H1 (cell line): ENCODE data around the gene MBP. TPM values are rescaled to one million over a fixed set of nuclear protein-coding genes. Genes with fewer than 3 reads are reported as not detected.

Experiments used
- CTCF ChIA-PET: fragments of 300-600 bp; sonication (Branson Sonifier 250); formaldehyde crosslinking; loops from one replicate; lab custom pipeline; 2021; ENCODE audit not compliant: partially characterized antibody; lab: Charles Lee
- POLR2A ChIA-PET: fragments of 300-600 bp; sonication (Branson Sonifier 250); formaldehyde crosslinking; loops from one replicate; lab custom pipeline; 2021; ENCODE audit warnings: inconsistent platforms; ENCODE audit not compliant: partially characterized antibody; lab: Charles Lee
- DNase-seq, 2 experiments: peaks; one replicate each; pipeline versions ENCODE4 v3.0.0 to v3.0.0-alpha.2; 2010 to 2022; ENCODE audit warnings: low spot score in 2 of 2, low read depth in 1 of 2, mixed read lengths in 1 of 2
- FAIRE-seq: peaks from 2 replicates; lab custom pipeline; 2011; peaks lifted over from hg19 to GRCh38; lab: Jason Lieb, UNC
- H2AFZ ChIP-seq: 2 replicates; pipeline ENCODE4 v1.8.1; 2012; ENCODE audit warnings: low read length, inconsistent platforms
- H2AK5ac ChIP-seq: 2 replicates; pipeline ENCODE4 v1.6.1; 2013; ENCODE audit warnings: low read depth, low read length
- H2BK120ac ChIP-seq: replicated peaks from 2 replicates; pipeline ENCODE3; 2013; ENCODE audit warnings: low read depth, low read length, inconsistent platforms
- H2BK12ac ChIP-seq: 2 replicates; pipeline ENCODE4 v1.6.1; 2013; ENCODE audit warnings: low read depth, low read length
- H2BK15ac ChIP-seq: 2 replicates; pipeline ENCODE4 v1.6.1; 2013; ENCODE audit warnings: low read length
- H2BK20ac ChIP-seq: 2 replicates; pipeline ENCODE4 v1.6.1; 2013; ENCODE audit warnings: low read length
- H2BK5ac ChIP-seq: 2 replicates; pipeline ENCODE4 v1.6.1; 2013; ENCODE audit warnings: low read depth, low read length
- H3K14ac ChIP-seq: 2 replicates; pipeline ENCODE4 v1.6.1; 2013; ENCODE audit warnings: inconsistent platforms; ENCODE audit not compliant: insufficient read length
- H3K18ac ChIP-seq: 2 replicates; pipeline ENCODE4 v1.6.1; 2013; ENCODE audit warnings: low read length; ENCODE audit errors: extremely low read depth
- H3K23ac ChIP-seq: 2 replicates; pipeline ENCODE4 v1.6.1; 2013; ENCODE audit warnings: inconsistent platforms; ENCODE audit not compliant: insufficient read length
- H3K23me2 ChIP-seq: 2 replicates; pipeline ENCODE4 v1.6.1; 2013; ENCODE audit warnings: low read depth, low read length
- H3K27ac ChIP-seq: 2 replicates; pipeline ENCODE4 v1.6.1; 2011; ENCODE audit warnings: low read depth, low read length, inconsistent platforms
- H3K27me3 ChIP-seq, 4 experiments: replicated peaks in 1 of 4; 1 replicate in 1 of 4; 2 replicates in 3 of 4; pipeline versions ENCODE4 v1.6.1 to v1.8.1; 2011 to 2013; ENCODE audit warnings: low read length in 3 of 4, mild to moderate bottlenecking in 3 of 4, inconsistent platforms in 2 of 4, mixed read lengths in 2 of 4, moderate library complexity in 1 of 4; ENCODE audit not compliant: control insufficient read depth in 3 of 4, insufficient read depth in 3 of 4; ENCODE audit errors: extremely low read depth in 1 of 4
- H3K36me3 ChIP-seq, 4 experiments: 2 replicates each; pipeline versions ENCODE4 v1.6.1 to v1.8.1; 2011 to 2013; ENCODE audit warnings: mild to moderate bottlenecking in 4 of 4, low read length in 3 of 4, moderate library complexity in 2 of 4, control low read depth in 1 of 4, inconsistent platforms in 1 of 4; ENCODE audit not compliant: insufficient read depth in 4 of 4, control insufficient read depth in 2 of 4
- H3K4ac ChIP-seq: replicated peaks from 2 replicates; pipeline ENCODE3; 2013; ENCODE audit warnings: low read length, low read depth, mixed read lengths, inconsistent platforms; ENCODE audit not compliant: insufficient read length
- H3K4me1 ChIP-seq, 4 experiments: replicated peaks in 1 of 4; 1 replicate in 1 of 4; 2 replicates in 3 of 4; pipeline versions ENCODE4 v1.6.1 to v1.8.1; 2011 to 2013; ENCODE audit warnings: low read length in 3 of 4, inconsistent platforms in 2 of 4, mixed read lengths in 1 of 4; ENCODE audit not compliant: insufficient read depth in 4 of 4, control insufficient read depth in 3 of 4
- H3K4me2 ChIP-seq, 2 experiments: 2 replicates each; pipeline versions ENCODE4 v1.6.1 to v1.8.1; 2011 to 2013; ENCODE audit warnings: low read depth in 2 of 2, low read length in 2 of 2, control low read depth in 1 of 2, inconsistent platforms in 1 of 2, mild to moderate bottlenecking in 1 of 2; ENCODE audit not compliant: insufficient read depth in 1 of 2
- H3K4me3 ChIP-seq, 4 experiments: fragments of 200-600, 300-600 bp in 1 of 4; sonication (generic), shearing (Covaris generic), sonication (Bioruptor Twin) in 1 of 4; 2 replicates each; pipeline versions ENCODE4 v1.5.1 to v1.8.1; 2011 to 2016; ENCODE audit warnings: low read length in 4 of 4, low read depth in 3 of 4, control low read depth in 2 of 4, inconsistent platforms in 2 of 4, mild to moderate bottlenecking in 2 of 4, mixed read lengths in 1 of 4, moderate library complexity in 1 of 4; ENCODE audit not compliant: insufficient read depth in 2 of 4; ENCODE audit errors: extremely low read depth in 1 of 4
- H3K56ac ChIP-seq: replicated peaks from 2 replicates; pipeline ENCODE3; 2013; ENCODE audit warnings: low read depth, mild to moderate bottlenecking, mixed read lengths, low read length, inconsistent platforms; ENCODE audit not compliant: insufficient read length
- H3K79me1 ChIP-seq: 2 replicates; pipeline ENCODE4 v1.6.1; 2013; ENCODE audit warnings: low read depth, low read length, control low read depth
- H3K79me2 ChIP-seq, 2 experiments: 2 replicates each; pipeline versions ENCODE4 v1.6.1 to v1.8.1; 2012 to 2013; ENCODE audit warnings: low read length in 2 of 2, mild to moderate bottlenecking in 2 of 2, inconsistent platforms in 1 of 2; ENCODE audit not compliant: insufficient read depth in 2 of 2, control insufficient read depth in 1 of 2
- H3K9ac ChIP-seq, 4 experiments: replicated peaks in 1 of 4; 1 replicate in 1 of 4; 2 replicates in 3 of 4; pipeline versions ENCODE4 v1.6.1 to v1.8.1; 2011 to 2013; ENCODE audit warnings: low read depth in 3 of 4, low read length in 3 of 4, control low read depth in 2 of 4, mild to moderate bottlenecking in 2 of 4, moderate library complexity in 2 of 4, inconsistent platforms in 1 of 4; ENCODE audit errors: extremely low read depth in 1 of 4
- H3K9me3 ChIP-seq, 2 experiments: 2 replicates each; pipeline versions ENCODE4 v1.6.1 to v1.8.1; 2012 to 2013; ENCODE audit warnings: mild to moderate bottlenecking in 2 of 2, moderate library complexity in 2 of 2, control low read depth in 1 of 2, inconsistent platforms in 1 of 2, low read depth in 1 of 2, low read length in 1 of 2, mixed read lengths in 1 of 2; ENCODE audit not compliant: insufficient read depth in 2 of 2
- H4K20me1 ChIP-seq, 2 experiments: replicated peaks in 1 of 2; 2 replicates each; pipeline versions ENCODE3 to v1.8.1; 2011 to 2013; ENCODE audit warnings: inconsistent platforms in 2 of 2, low read length in 2 of 2, mild to moderate bottlenecking in 1 of 2; ENCODE audit not compliant: insufficient read depth in 2 of 2, control insufficient read depth in 1 of 2
- H4K5ac ChIP-seq: 2 replicates; pipeline ENCODE4 v1.6.1; 2013; ENCODE audit warnings: low read length, low read depth, mixed read lengths, inconsistent platforms; ENCODE audit not compliant: insufficient read length
- H4K8ac ChIP-seq: 2 replicates; pipeline ENCODE4 v1.8.0; 2013; ENCODE audit warnings: mild to moderate bottlenecking, moderate library complexity, low read length, inconsistent platforms; ENCODE audit not compliant: insufficient read depth; ENCODE audit errors: extremely low read depth
- H4K91ac ChIP-seq: replicated peaks from 2 replicates; pipeline ENCODE3; 2013; ENCODE audit warnings: low read length, mixed read lengths, inconsistent platforms; ENCODE audit not compliant: insufficient read length
- CEBPB ChIP-seq: IDR thresholded peaks from 2 replicates; pipeline ENCODE4 v1.6.1; 2012; ENCODE audit warnings: low read depth, low read length
- CTBP2 ChIP-seq: IDR thresholded peaks from 2 replicates; pipeline ENCODE4 v1.7.0; 2011; ENCODE audit warnings: borderline replicate concordance, mild to moderate bottlenecking, moderate library complexity, mixed read lengths, low read length; ENCODE audit not compliant: insufficient read depth, insufficient read length
- JUND ChIP-seq: IDR thresholded peaks from 2 replicates; pipeline ENCODE4 v1.6.1; 2011; ENCODE audit warnings: mild to moderate bottlenecking, improper control_type of control experiment, low read length
- KDM4A ChIP-seq: IDR thresholded peaks from one replicate; pipeline ENCODE4 v1.7.1; 2012; ENCODE audit warnings: low read depth, mild to moderate bottlenecking, moderate library complexity, low read length, inconsistent platforms; ENCODE audit not compliant: severe bottlenecking
- PHF8 ChIP-seq: fragments of 200-600 bp; sonication (generic); conservative IDR thresholded peaks from 2 replicates; pipeline ENCODE4 v1.7.1; 2012; ENCODE audit warnings: low read depth, mild to moderate bottlenecking, inconsistent platforms, low read length, moderate library complexity
- RXRA ChIP-seq: IDR thresholded peaks from 2 replicates; pipeline ENCODE4 v1.6.1; 2011; ENCODE audit warnings: low read depth, mild to moderate bottlenecking, low read length, moderate library complexity; ENCODE audit not compliant: insufficient read depth
- SUZ12 ChIP-seq: fragments of 200-600 bp; sonication (generic); IDR thresholded peaks from 2 replicates; pipeline ENCODE4 v1.6.1; 2012; ENCODE audit warnings: mild to moderate bottlenecking, inconsistent platforms, low read length, moderate library complexity, mixed read lengths
- TCF12 ChIP-seq: IDR thresholded peaks from 2 replicates; pipeline ENCODE4 v1.6.1; 2011; ENCODE audit warnings: low read depth, mild to moderate bottlenecking, low read length
- ZNF274 ChIP-seq: IDR thresholded peaks from 2 replicates; pipeline ENCODE4 v1.7.0; 2012; ENCODE audit warnings: low read length, borderline replicate concordance; ENCODE audit errors: extremely low read depth
- WGBS, 2 experiments: shearing (Covaris generic) in 1 of 2; methylation state at CpG; one replicate each; pipeline versions ENCODE4 v1.1.6 to v1.1.7; 2013 to 2015; ENCODE audit warnings: low lambda C conversion rate in 2 of 2, mixed read lengths in 2 of 2, inconsistent platforms in 1 of 2, low coverage in 1 of 2, missing lambda C conversion rate in 1 of 2; ENCODE audit not compliant: insufficient replicate concordance in 2 of 2, insufficient coverage in 1 of 2, insufficient read length in 1 of 2; ENCODE audit errors: extremely low coverage in 1 of 2, missing lambda C conversion rate in 1 of 2; 5-methylcytosine and 5-hydroxymethylcytosine counted together
- polyA plus RNA-seq, 7 experiments: library from polyadenylated mRNA; depleted of rRNA in 3 of 7; stranded (reverse) in 5 of 7; unstranded in 2 of 7; fragments of >200 nt in 5 of 7; fragments of 200-250 nt in 2 of 7; gene quantifications; 1 replicate in 5 of 7; 2 replicates in 1 of 7; 4 replicates in 1 of 7; pipeline versions ENCODE4 v1.2.1 to v1.2.3, GENCODE V29; 2011 to 2013; ENCODE audit warnings: missing spikeins in 2 of 7, mixed read lengths in 2 of 7
- total RNA-seq: library from RNA; stranded (reverse); fragmentation: NEBNext Ultra II Directional; extraction: Animal tissue kit (Norgen Biotek cat#: 25700); gene quantifications from 2 replicates; pipeline ENCODE4 v1.2.1, GENCODE V29; 2021
- TF ChIP-seq, protein P1 (sequence below): IDR thresholded peaks from 2 replicates; pipeline ENCODE4 v1.6.1; 2012; ENCODE audit warnings: inconsistent platforms
- TF ChIP-seq, protein P2 (sequence below), 3 experiments: IDR thresholded peaks; 1 replicate in 2 of 3; 2 replicates in 1 of 3; pipeline versions ENCODE4 v1.5.1 to v1.6.1; 2011; ENCODE audit warnings: low read length in 3 of 3, mild to moderate bottlenecking in 3 of 3, inconsistent platforms in 2 of 3, low read depth in 1 of 3, moderate library complexity in 1 of 3; ENCODE audit not compliant: insufficient read depth in 1 of 3; ENCODE audit errors: control extremely low read depth in 1 of 3

Gene MBP
- total and polyA plus RNA-seq, 2 of the 8 experiments (the other 6 are each of a cell fraction or from before 2014, with no cell fraction given) = 7.7 to 19.2 TPM

DNA sequence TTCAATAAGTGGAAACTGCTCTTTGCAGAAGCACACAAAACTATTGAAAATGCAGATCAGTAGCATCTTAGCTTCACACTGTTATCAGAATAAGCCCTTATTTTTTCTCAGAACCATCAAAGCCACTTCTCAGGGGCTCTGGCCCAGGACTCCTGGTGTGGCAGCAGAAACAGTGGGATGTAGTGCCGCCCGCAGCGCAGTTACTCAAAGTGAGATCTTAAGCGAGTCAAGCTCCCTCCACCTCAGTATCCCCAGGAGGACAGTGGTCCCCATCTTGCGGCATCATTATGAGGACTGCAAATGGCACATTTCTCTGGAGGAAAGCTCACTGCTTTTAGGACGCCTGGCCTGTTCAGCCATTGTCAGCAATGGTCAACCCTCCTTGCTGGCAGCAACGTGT is 60.0 kb downstream of the MBP start:
- no peak for DNase-seq
- Histone ChIP-seq H2AK5ac (no peak overlapping the region), H3K23me2 (no peaks in the 10 kb centered on the region), H3K14ac (no peak overlapping the region), H3K9ac (no peak overlapping the region), H3K23ac (no peak overlapping the region), H4K91ac (no peak overlapping the region), H4K20me1 (peaks cover 0 to 4% of the 10 kb centered on the region in 2 experiments), H3K79me2 (no peaks in the 10 kb centered on the region), H2BK12ac (no peak overlapping the region), H3K4me3 (no peak overlapping the region), H3K27me3 (no peaks in the 10 kb centered on the region), H3K4ac (no peak overlapping the region), H3K36me3 (no peaks in the 10 kb centered on the region), H4K8ac (no peak overlapping the region), H3K4me2 (no peak overlapping the region), H2BK5ac (no peak overlapping the region), H3K79me1 (no peaks in the 10 kb centered on the region; the same call in 1 of the 2 replicates), H3K18ac (no peak overlapping the region), H2BK120ac (no peak overlapping the region), H2BK20ac (no peak overlapping the region), H3K56ac (no peak overlapping the region), H4K5ac (no peak overlapping the region), H3K9me3 (no peaks in the 10 kb centered on the region), H2AFZ (no peak overlapping the region), H2BK15ac (no peak overlapping the region), H3K4me1 (peaks cover 0 to 6% (median 2%) of the 10 kb centered on the region in 4 experiments; a peak in 3 of 7 replicates), H3K27ac (no peak overlapping the region)
- ChIA-PET POLR2A (interaction anchor here (0.6 kb wide), 1 partner anchor 1910 kb away, joined by 3 read pairs; no protein-coding TSS in a partner anchor), CTCF (no interaction called here)
- WGBS, 2 experiments = 95% methylated on average over 7 of the region's 7 CpGs; no CpG with 5 or more reads in 1 of the 2 experiments
- no peak for FAIRE-seq
- TF ChIP-seq RXRA (no peak), SUZ12 (no peak), JUND (no peak), TCF12 (no peak), PHF8 (no peak), CTBP2 (no peak), KDM4A (no peak), CEBPB (no peak), ZNF274 (no peak)
- TF ChIP-seq, protein P1, sequence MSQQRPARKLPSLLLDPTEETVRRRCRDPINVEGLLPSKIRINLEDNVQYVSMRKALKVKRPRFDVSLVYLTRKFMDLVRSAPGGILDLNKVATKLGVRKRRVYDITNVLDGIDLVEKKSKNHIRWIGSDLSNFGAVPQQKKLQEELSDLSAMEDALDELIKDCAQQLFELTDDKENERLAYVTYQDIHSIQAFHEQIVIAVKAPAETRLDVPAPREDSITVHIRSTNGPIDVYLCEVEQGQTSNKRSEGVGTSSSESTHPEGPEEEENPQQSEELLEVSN = no peak
- TF ChIP-seq, protein P2, sequence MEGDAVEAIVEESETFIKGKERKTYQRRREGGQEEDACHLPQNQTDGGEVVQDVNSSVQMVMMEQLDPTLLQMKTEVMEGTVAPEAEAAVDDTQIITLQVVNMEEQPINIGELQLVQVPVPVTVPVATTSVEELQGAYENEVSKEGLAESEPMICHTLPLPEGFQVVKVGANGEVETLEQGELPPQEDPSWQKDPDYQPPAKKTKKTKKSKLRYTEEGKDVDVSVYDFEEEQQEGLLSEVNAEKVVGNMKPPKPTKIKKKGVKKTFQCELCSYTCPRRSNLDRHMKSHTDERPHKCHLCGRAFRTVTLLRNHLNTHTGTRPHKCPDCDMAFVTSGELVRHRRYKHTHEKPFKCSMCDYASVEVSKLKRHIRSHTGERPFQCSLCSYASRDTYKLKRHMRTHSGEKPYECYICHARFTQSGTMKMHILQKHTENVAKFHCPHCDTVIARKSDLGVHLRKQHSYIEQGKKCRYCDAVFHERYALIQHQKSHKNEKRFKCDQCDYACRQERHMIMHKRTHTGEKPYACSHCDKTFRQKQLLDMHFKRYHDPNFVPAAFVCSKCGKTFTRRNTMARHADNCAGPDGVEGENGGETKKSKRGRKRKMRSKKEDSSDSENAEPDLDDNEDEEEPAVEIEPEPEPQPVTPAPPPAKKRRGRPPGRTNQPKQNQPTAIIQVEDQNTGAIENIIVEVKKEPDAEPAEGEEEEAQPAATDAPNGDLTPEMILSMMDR (IDR thresholded peaks at IDR 0.05; ENCODE audit: control extremely low read depth in 1 of 3, insufficient read depth in 1 of 3, low read depth in 1 of 3, low read length in 3 of 3) = no peak
